Karpas-422 (cell line): ENCODE results near the gene RNF8. TPM values are rescaled to one million over a fixed set of nuclear protein-coding genes. Genes with fewer than 3 reads are reported as not detected.
A peak's percentile ranks its signal among the peaks of the same experiment; 100 is the strongest.

Experiments
- DNase-seq: peaks from one replicate; pipeline ENCODE4 v3.0.0-alpha.2; 2015
- H2AFZ ChIP-seq: fragments of 200-600 bp; sonication (generic); 2 replicates; pipeline ENCODE4 v1.6.1; 2014; ENCODE audit warnings: antibody characterized with exemption, low read length, mixed read lengths
- H3K27ac ChIP-seq: fragments of 200-600 bp; sonication (generic); 2 replicates; pipeline ENCODE4 v1.5.1; 2014; ENCODE audit warnings: mild to moderate bottlenecking, low read length, moderate library complexity
- H3K27me3 ChIP-seq: fragments of 200-600 bp; sonication (generic); 2 replicates; pipeline ENCODE4 v1.6.1; 2014; ENCODE audit warnings: low read length, mixed read lengths
- H3K36me3 ChIP-seq: fragments of 200-600 bp; sonication (generic); 2 replicates; pipeline ENCODE4 v1.6.1; 2014; ENCODE audit warnings: low read length, mixed read lengths; ENCODE audit not compliant: insufficient read depth
- H3K4me1 ChIP-seq: fragments of 200-600 bp; sonication (generic); 2 replicates; pipeline ENCODE4 v1.6.1; 2014; ENCODE audit warnings: mild to moderate bottlenecking, low read length, mixed read lengths
- H3K4me2 ChIP-seq: fragments of 200-600 bp; sonication (generic); 2 replicates; pipeline ENCODE4 v1.6.1; 2014; ENCODE audit warnings: low read length, low read depth, mild to moderate bottlenecking; ENCODE audit not compliant: poor library complexity, severe bottlenecking
- H3K4me3 ChIP-seq: fragments of 200-600 bp; sonication (generic); 2 replicates; pipeline ENCODE4 v1.5.1; 2014; ENCODE audit warnings: mild to moderate bottlenecking, antibody characterized with exemption, low read length, mixed read lengths
- H3K79me2 ChIP-seq: fragments of 200-600 bp; sonication (generic); 2 replicates; pipeline ENCODE4 v1.6.1; 2014; ENCODE audit warnings: mild to moderate bottlenecking, low read length, mixed read lengths
- H3K9ac ChIP-seq: fragments of 200-600 bp; sonication (generic); 2 replicates; pipeline ENCODE4 v1.6.0; 2014; ENCODE audit warnings: low read length
- H3K9me2 ChIP-seq: fragments of 200-600 bp; sonication (generic), shearing (Covaris generic); replicated peaks from 2 replicates; pipeline ENCODE4 v1.6.0; 2014; ENCODE audit warnings: mild to moderate bottlenecking, low read length, moderate library complexity; ENCODE audit not compliant: insufficient read depth
- H3K9me3 ChIP-seq: fragments of 300-700, 200-600 bp; sonication (generic); 2 replicates; pipeline ENCODE4 v1.6.1; 2014; ENCODE audit warnings: low read length, mixed read lengths
- H4K20me1 ChIP-seq: fragments of 200-600 bp; sonication (generic); 2 replicates; pipeline ENCODE4 v1.6.1; 2014; ENCODE audit warnings: mild to moderate bottlenecking, antibody characterized with exemption, low read length, low read depth; ENCODE audit not compliant: insufficient read depth
- total RNA-seq: library from RNA; depleted of rRNA; stranded (reverse); fragments of >200 nt; shearing (Covaris generic); gene quantifications from 2 replicates; pipeline ENCODE4 v1.2.3, GENCODE V29; 2014; ENCODE audit warnings: low replicate concordance

Gene RNF8
- total RNA-seq, 1 experiment from 2014 or later = 22.5 TPM

DNA sequence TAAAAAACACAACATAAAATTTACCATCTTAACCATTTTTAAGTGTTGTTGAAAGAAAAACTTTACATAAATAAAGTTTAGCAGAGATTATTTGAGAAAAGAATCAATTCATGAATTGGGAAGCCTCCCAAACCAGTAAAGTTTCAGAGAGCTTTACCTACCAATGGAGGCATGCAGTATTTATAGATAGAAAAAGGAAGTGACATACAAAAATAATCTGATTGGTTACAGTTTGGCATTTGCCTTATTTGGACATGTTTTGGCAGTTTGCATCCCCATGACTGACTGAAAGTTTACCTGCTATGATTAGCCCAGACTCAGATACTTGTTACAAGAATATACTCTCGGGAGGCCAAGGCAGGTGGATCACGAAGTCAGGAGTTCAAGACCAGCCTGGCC lies 75.6 kb downstream of the RNF8 start:
- Histone ChIP-seq H3K27ac (no peak overlapping the region), H4K20me1 (no peaks in the 10 kb centered on the region; the same call in 1 of the 2 replicates), H3K36me3 (no peaks in the 10 kb centered on the region), H3K9me2 (no peaks in the 10 kb centered on the region), H3K9me3 (no peaks in the 10 kb centered on the region), H3K9ac (no peak overlapping the region), H3K4me2 (no peak overlapping the region), H3K79me2 (peaks cover 11% of the 10 kb centered on the region), H2AFZ (no peak overlapping the region), H3K4me1 (peaks cover 9% of the 10 kb centered on the region), H3K4me3 (no peak overlapping the region), H3K27me3 (no peaks in the 10 kb centered on the region)
- DNase-seq = peak; percentile 55

DNA sequence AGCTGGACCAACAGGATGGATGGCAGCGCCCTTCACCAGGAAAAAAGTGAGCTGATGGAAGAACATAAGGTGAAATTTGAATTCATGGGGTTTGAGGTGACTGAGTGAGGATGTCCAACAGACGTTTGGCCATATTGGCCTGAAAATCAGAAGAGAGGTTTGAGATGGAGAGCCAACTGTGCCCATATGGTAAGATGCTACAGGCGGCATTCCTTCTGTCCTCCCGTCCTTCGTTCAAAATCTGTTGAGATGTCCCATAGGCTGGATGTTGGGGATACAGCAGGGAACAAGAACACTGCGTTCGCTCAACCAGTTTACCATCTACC lies 78.8 kb downstream of the RNF8 start:
- Histone ChIP-seq H3K79me2 (peaks cover 37% of the 10 kb centered on the region), H3K27me3 (no peaks in the 10 kb centered on the region), H3K9me3 (no peaks in the 10 kb centered on the region), H3K36me3 (no peaks in the 10 kb centered on the region; the same call in 1 of the 2 replicates), H2AFZ (peak overlapping the region; percentile 98), H3K27ac (peak overlapping the region; percentile 49; the same call in 1 of the 2 replicates), H3K4me3 (peak overlapping the region; percentile 96), H3K9ac (peak overlapping the region; percentile 97), H3K9me2 (no peaks in the 10 kb centered on the region), H4K20me1 (no peaks in the 10 kb centered on the region; the same call in 1 of the 2 replicates), H3K4me2 (peak overlapping the region; percentile 89), H3K4me1 (peaks cover 21% of the 10 kb centered on the region)
- no peak for DNase-seq

DNA sequence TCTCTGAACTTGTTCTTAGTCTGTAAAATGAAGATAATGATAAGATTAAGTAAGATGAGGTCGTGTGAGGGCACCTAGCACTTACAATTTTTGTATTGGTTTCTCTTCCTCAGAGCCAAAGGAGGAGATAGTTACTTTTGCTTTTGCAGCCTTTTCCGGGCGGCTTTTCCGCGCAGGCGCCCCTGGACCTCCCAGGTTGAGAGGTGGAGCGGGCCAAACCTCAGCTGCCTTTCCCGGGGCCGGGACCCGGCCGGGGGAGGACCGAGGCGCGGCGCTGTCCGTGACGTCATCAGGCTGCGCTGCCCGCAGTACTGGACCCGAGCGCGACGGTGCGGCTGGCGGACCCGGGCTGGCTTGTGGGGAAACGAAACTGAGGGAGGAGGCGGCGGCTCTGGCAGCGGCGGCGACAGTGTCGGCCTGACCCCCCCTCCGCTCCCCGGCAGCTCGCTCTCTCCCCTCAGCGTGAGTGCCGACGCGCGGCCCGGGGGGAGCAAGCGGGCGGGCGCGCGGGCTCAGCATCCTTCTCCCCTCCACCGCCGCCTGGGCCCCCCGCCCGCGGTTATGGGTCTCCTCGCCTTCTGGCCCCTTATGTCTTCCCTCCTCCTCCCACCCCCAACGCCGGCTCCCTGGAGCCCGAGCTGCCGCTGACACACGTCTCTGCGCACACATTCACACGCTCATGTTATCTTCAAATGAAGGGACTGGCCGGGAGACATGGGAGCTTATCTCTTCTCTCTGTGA lies 79.3 kb downstream of the RNF8 start, which contains the start of gene CMTR1:
CMTR1 (plus strand) TSS at position 306 of the 741 bp plus-strand sequence. CDS start 2,409 bp downstream, outside the sequence.
- Histone ChIP-seq H3K4me2 (peak within 1 kb of the TSS; percentile 89), H3K9me2 (no peaks in the 10 kb centered on the region), H3K9ac (peak within 1 kb of the TSS; percentile 97), H3K27ac (peak within 1 kb of the TSS; percentile 79), H2AFZ (peak within 1 kb of the TSS; percentile 98), H3K36me3 (no peaks in the 10 kb centered on the region; the same call in 1 of the 2 replicates), H3K9me3 (no peaks in the 10 kb centered on the region), H3K4me3 (peak within 1 kb of the TSS; percentile 96), H3K27me3 (no peaks in the 10 kb centered on the region), H3K4me1 (peaks cover 21% of the 10 kb centered on the region), H3K79me2 (peaks cover 37% of the 10 kb centered on the region), H4K20me1 (no peaks in the 10 kb centered on the region; the same call in 1 of the 2 replicates)
- DNase-seq = peak; percentile 98

DNA sequence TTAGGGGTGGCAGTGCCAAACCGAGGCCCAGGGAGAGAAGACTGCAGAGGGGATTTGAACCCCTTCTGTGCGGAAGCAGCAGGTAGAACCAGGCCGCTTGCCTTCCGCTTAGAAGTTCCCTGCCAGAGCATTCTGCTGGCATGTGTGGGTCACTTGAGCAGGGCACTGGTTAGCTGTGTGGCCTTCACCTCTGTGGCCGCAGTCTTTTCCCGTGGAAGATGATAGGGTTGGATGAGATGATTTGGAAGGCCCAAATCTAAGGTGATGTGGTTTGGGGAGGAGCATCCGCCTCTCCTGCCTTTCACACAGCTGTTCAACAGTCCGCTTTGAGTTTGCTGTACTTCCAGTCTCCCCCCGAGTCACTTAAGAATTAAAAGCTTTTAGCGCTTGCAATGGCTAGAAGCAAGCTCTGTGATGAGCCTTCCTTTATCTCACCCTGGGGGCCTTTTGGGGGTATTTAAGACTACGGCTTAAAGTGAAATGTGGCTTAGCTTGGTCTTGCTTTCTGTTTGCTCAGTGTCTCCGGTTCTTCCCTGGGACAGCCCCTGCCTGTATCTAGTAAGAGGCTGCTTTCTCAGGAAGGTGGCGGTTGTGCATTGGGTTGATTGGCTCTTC lies 80.0 kb downstream of the RNF8 start:
- H2AFZ ChIP-seq = peak overlapping the region; percentile 81
- peaks cover 21% of the 10 kb centered on the region for H3K4me1 ChIP-seq
- peak overlapping the region; percentile 97 for H3K9ac ChIP-seq
- no peaks in the 10 kb centered on the region; the same call in 1 of the 2 replicates for H3K36me3 ChIP-seq
- peak overlapping the region; percentile 89 for H3K4me2 ChIP-seq
- peak overlapping the region; percentile 96 for H3K4me3 ChIP-seq
- no peaks in the 10 kb centered on the region for H3K9me2 ChIP-seq
- peak overlapping the region; percentile 79 for H3K27ac ChIP-seq
- H3K9me3 ChIP-seq = no peaks in the 10 kb centered on the region
- peaks cover 43% of the 10 kb centered on the region for H3K79me2 ChIP-seq
- no peaks in the 10 kb centered on the region for H3K27me3 ChIP-seq
- H4K20me1 ChIP-seq = no peaks in the 10 kb centered on the region; the same call in 1 of the 2 replicates
- peak; percentile 71 for DNase-seq

DNA sequence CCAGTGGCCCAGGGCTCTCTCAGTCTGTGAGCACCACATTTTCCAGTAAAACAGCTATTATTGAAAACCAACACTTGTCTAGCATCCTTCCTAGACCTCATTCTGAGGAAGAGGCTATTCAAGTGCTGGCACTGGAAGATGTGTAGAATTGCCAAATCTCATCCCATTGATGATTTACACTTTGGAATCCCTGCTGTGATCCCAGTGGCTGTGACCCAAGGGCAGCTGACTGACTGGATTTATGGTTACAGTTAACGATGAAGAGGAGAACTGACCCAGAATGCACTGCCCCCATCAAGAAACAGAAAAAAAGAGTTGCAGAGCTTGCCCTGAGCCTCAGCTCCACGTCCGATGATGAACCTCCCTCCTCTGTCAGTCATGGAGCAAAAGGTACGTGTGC lies 81.6 kb downstream of the RNF8 start:
- DNase-seq = no peak
- peaks cover 57% of the 10 kb centered on the region for H3K79me2 ChIP-seq
- peaks cover 21% of the 10 kb centered on the region for H3K4me1 ChIP-seq
- H3K4me3 ChIP-seq = no peak overlapping the region
- no peak overlapping the region for H3K27ac ChIP-seq
- peak overlapping the region; percentile 89 for H3K4me2 ChIP-seq
- H3K36me3 ChIP-seq = no peaks in the 10 kb centered on the region; the same call in 1 of the 2 replicates
- no peaks in the 10 kb centered on the region; the same call in 1 of the 2 replicates for H4K20me1 ChIP-seq
- no peaks in the 10 kb centered on the region for H3K9me3 ChIP-seq
- no peaks in the 10 kb centered on the region for H3K27me3 ChIP-seq
- no peaks in the 10 kb centered on the region for H3K9me2 ChIP-seq
- H3K9ac ChIP-seq = 0 out of 2 replicates have a peak overlapping the region, but pooled peaks have one; percentile 97
- H2AFZ ChIP-seq = no peak overlapping the region

DNA sequence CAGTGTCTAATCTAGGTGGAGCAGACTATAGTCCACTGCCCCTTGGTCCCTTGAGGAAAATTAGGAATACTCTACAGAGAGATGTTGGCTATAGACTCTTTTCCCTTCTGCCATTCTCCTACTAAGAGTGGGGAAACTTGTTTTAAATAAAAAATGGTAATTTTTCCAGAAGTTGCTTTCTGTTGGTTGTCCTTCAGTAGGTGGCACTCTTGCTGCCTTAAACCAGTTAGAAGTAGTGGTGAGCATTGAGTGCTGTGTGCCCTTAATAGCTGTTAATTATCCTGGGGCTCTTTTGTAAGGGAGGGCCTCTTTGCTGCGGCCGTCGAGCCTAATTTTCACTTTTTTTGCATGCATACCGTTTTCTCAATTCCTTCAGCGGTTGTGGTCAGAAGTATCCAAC lies 82.0 kb downstream of the RNF8 start:
- H3K4me3 ChIP-seq = no peak overlapping the region
- H3K4me2 ChIP-seq = no peak overlapping the region
- no peak for DNase-seq
- no peaks in the 10 kb centered on the region; the same call in 1 of the 2 replicates for H3K36me3 ChIP-seq
- H2AFZ ChIP-seq = no peak overlapping the region
- no peaks in the 10 kb centered on the region for H3K9me2 ChIP-seq
- no peaks in the 10 kb centered on the region for H3K27me3 ChIP-seq
- H3K9ac ChIP-seq = no peak overlapping the region
- no peaks in the 10 kb centered on the region for H3K9me3 ChIP-seq
- no peak overlapping the region for H3K27ac ChIP-seq
- H3K79me2 ChIP-seq = peaks cover 61% of the 10 kb centered on the region
- H3K4me1 ChIP-seq = peaks cover 21% of the 10 kb centered on the region
- no peaks in the 10 kb centered on the region; the same call in 1 of the 2 replicates for H4K20me1 ChIP-seq

DNA sequence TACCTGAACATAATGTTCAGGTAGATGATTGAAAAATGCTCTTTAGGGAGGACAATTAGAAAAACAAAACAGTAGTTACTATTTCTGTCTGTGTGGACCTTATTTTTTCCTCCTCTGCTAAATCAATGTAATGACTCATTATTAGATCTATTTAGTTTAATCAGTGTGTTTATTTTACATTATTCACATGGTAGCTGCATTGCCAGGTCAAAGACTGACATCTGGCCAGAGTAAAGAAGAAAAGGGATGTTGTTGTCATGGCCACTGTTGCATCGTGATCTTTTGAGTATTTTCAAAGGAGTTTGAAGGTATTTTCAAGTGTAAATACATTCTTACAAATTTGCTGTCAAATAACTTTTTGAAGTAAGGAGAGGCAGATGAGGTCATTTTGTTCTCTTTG lies 85.1 kb downstream of the RNF8 start:
- peaks cover 10% of the 10 kb centered on the region; the same call in 1 of the 2 replicates for H3K36me3 ChIP-seq
- H3K27ac ChIP-seq = no peak overlapping the region
- H3K79me2 ChIP-seq = peaks cover 70% of the 10 kb centered on the region
- H2AFZ ChIP-seq = no peak overlapping the region
- H3K4me2 ChIP-seq = no peak overlapping the region
- H3K27me3 ChIP-seq = no peaks in the 10 kb centered on the region
- H3K9ac ChIP-seq = no peak overlapping the region
- no peak for DNase-seq
- no peaks in the 10 kb centered on the region for H3K9me3 ChIP-seq
- peaks cover 23% of the 10 kb centered on the region for H3K4me1 ChIP-seq
- H4K20me1 ChIP-seq = no peaks in the 10 kb centered on the region; the same call in 1 of the 2 replicates
- no peaks in the 10 kb centered on the region for H3K9me2 ChIP-seq
- no peak overlapping the region for H3K4me3 ChIP-seq

DNA sequence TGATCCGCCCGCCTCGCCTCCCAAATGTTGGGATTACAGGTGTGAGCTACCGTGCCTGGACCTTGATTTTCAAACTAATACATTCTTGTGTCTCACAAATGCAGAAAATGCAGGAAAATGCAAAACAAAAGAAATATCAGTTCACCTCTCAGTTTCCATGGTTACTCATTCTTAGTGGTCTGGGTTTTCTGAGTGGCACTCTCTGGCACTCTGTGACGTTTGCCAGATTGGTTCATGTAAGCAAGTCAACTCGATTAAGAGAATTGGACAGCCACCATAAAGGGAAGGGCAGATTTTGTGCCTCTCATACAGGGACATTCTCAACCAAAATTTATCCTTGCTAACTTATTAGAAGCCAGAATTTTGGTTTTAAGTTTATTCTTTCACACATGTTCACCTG lies 87.9 kb downstream of the RNF8 start:
- Histone ChIP-seq H3K4me1 (peaks cover 9% of the 10 kb centered on the region), H3K9me2 (no peaks in the 10 kb centered on the region), H3K27ac (no peak overlapping the region), H4K20me1 (no peaks in the 10 kb centered on the region), H3K79me2 (peaks cover 43% of the 10 kb centered on the region), H3K9ac (no peak overlapping the region), H3K36me3 (peaks cover 18% of the 10 kb centered on the region; the same call in 1 of the 2 replicates), H3K4me2 (no peak overlapping the region), H3K9me3 (no peaks in the 10 kb centered on the region), H2AFZ (no peak overlapping the region), H3K4me3 (no peak overlapping the region), H3K27me3 (no peaks in the 10 kb centered on the region)
- DNase-seq = no peak
